HEK293T (cell line): ENCODE measurements around the gene DHX34.
"Not testable (repeated sequence)": the region's sequence is repeated elsewhere in the genome, so short reads cannot be mapped to it uniquely, and the experiment has no call there.

ENCODE experiments used
- CTCF ChIA-PET: fragments of 350-600 bp; formaldehyde crosslinking; extraction: SDS; loops from one replicate; lab custom pipeline; 2021; ENCODE audit warnings: antibody characterized with exemption, inconsistent platforms; lab: Yijun Ruan, JAX
- POLR2A ChIA-PET: fragments of 350-600 bp; formaldehyde crosslinking; extraction: SDS; loops from one replicate; lab custom pipeline; 2020; ENCODE audit warnings: antibody characterized with exemption, inconsistent platforms; lab: Yijun Ruan, JAX
- DNase-seq: peaks from one replicate; pipeline ENCODE4 v3.0.0; 2012; ENCODE audit warnings: mixed read lengths; ENCODE audit errors: extremely low spot score
- ARNT ChIP-seq: fragments of 450-650 bp; IDR thresholded peaks from 2 replicates; pipeline ENCODE4 v1.6.1; 2017; ENCODE audit warnings: mild to moderate bottlenecking
- BHLHE40 ChIP-seq: fragments of 450-650 bp; IDR thresholded peaks from 2 replicates; pipeline ENCODE4 v1.6.1; 2016; ENCODE audit warnings: mild to moderate bottlenecking, moderate library complexity, borderline replicate concordance
- CTBP1 ChIP-seq: fragments of 450-650 bp; IDR thresholded peaks from 2 replicates; pipeline ENCODE4 v1.6.1; 2016; ENCODE audit warnings: borderline replicate concordance
- ELF4 ChIP-seq: fragments of 450-650 bp; IDR thresholded peaks from 2 replicates; pipeline ENCODE4 v1.6.1; 2017; ENCODE audit warnings: antibody characterized with exemption
- FOXA1 ChIP-seq: fragments of 450-650 bp; IDR thresholded peaks from 2 replicates; pipeline ENCODE4 v1.6.1; 2016; ENCODE audit warnings: mild to moderate bottlenecking
- FOXK2 ChIP-seq: fragments of 450-650 bp; IDR thresholded peaks from 2 replicates; pipeline ENCODE4 v1.6.1; 2016; ENCODE audit warnings: mild to moderate bottlenecking
- FOXM1 ChIP-seq: fragments of 450-650 bp; IDR thresholded peaks from 2 replicates; pipeline ENCODE4 v1.6.1; 2017; ENCODE audit warnings: mild to moderate bottlenecking, borderline replicate concordance
- HDGF ChIP-seq: fragments of 450-650 bp; IDR thresholded peaks from 2 replicates; pipeline ENCODE4 v1.6.1; 2017; ENCODE audit warnings: antibody characterized with exemption, borderline replicate concordance
- L3MBTL2 ChIP-seq: fragments of 450-650 bp; conservative IDR thresholded peaks from 2 replicates; pipeline ENCODE4 v1.6.1; 2016; ENCODE audit warnings: mild to moderate bottlenecking
- LEF1 ChIP-seq: fragments of 450-650 bp; IDR thresholded peaks from 2 replicates; pipeline ENCODE4 v1.6.1; 2017; ENCODE audit warnings: mild to moderate bottlenecking, borderline replicate concordance
- NFRKB ChIP-seq: fragments of 450-650 bp; IDR thresholded peaks from 2 replicates; pipeline ENCODE4 v1.6.1; 2016; ENCODE audit warnings: mild to moderate bottlenecking, moderate library complexity
- PKNOX1 ChIP-seq: fragments of 450-650 bp; IDR thresholded peaks from 2 replicates; pipeline ENCODE4 v1.6.1; 2016
- SP1 ChIP-seq: fragments of 450-650 bp; IDR thresholded peaks from 2 replicates; pipeline ENCODE4 v1.6.1; 2017
- SUZ12 ChIP-seq: fragments of 450-650 bp; IDR thresholded peaks from 2 replicates; pipeline ENCODE4 v1.6.1; 2016; ENCODE audit warnings: mild to moderate bottlenecking
- TARDBP ChIP-seq: fragments of 450-650 bp; IDR thresholded peaks from 2 replicates; pipeline ENCODE4 v1.6.1; 2016
- ZNF384 ChIP-seq: fragments of 450-650 bp; IDR thresholded peaks from 2 replicates; pipeline ENCODE4 v1.6.1; 2016

DHX34 gene

GRCh38 chr19:47323872-47324271 lies 25.2 kb upstream of the DHX34 start:
- POLR2A ChIA-PET, result no interaction called here
- CTCF ChIA-PET, result interaction anchor here (2.1 kb wide), 1 partner anchor 19 kb away, joined by 8 read pairs; no protein-coding TSS in a partner anchor

GRCh38 chr19:47324502-47324901 lies 24.6 kb upstream of the DHX34 start:
- TF ChIP-seq TARDBP (no peak), FOXK2 (no peak), L3MBTL2 (no peak), ELF4 (no peak), SUZ12 (no peak), SP1 (no peak), NFRKB (no peak)
- ChIA-PET POLR2A (no interaction called here), CTCF (no interaction called here)
- no peak for DNase-seq

More at GRCh38 chr19:47323872-47324271, 25.2 kb upstream of the DHX34 start:
- DNase-seq, result no peak
- TF ChIP-seq SUZ12, result no peak
- no peak for TF ChIP-seq ARNT
- no peak for TF ChIP-seq NFRKB
- TF ChIP-seq FOXK2, result no peak
- TF ChIP-seq HDGF, result no peak
- TF ChIP-seq BHLHE40, result no peak
- TF ChIP-seq FOXA1, result no peak
- TF ChIP-seq PKNOX1, result no peak
- no peak for TF ChIP-seq ELF4
- TF ChIP-seq CTBP1, result no peak
- no peak for TF ChIP-seq L3MBTL2
- no peak for TF ChIP-seq LEF1
- no peak for TF ChIP-seq ZNF384

DNA sequence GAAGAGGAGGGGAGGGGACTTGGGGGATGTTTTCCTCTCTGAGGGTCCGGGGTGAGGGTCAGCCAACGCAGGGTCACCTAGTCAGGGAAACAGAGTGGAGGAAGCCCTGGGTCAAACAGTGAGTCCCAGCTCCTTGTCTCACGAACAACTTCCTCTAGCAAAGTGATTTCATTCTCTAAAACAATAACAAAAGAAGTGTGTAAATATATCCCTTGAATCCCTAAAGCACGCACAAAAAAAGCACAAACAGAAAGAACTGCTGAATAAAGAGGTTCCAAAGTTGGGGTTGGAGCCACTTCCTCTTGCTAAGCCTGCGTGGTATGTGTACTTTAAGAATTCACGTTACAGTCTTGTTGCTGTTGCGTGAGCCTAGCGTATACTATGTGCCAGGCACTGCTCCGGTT lies 18.6 kb upstream of the DHX34 start:
- TF ChIP-seq HDGF, result no peak
- TF ChIP-seq BHLHE40, result no peak
- POLR2A ChIA-PET, result no interaction called here
- no peak for DNase-seq
- CTCF ChIA-PET, result interaction anchor here (2.6 kb wide), 1 partner anchor 18 kb away, joined by 9 read pairs; the partner anchor contains the start of gene DHX34

DNA sequence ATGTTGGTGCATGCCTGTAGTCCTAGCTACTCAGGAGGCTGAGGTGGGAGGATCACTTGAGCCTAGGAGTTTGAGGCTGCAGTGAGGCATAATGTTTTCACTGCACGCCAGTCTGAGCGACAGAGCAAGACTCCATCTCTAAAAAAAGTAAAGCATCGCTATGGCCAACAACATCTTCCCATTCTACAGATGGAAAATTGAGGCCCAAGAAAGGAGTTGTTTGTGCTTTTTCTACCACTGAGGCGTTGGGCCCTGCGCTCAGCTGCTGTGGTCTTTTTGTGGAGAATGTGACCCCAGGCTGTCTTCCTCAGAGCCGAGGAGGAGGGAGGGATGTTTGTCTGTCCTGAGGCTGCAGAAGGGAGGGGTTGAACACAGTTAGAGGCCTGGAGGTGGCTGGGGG lies 17.6 kb upstream of the DHX34 start:
- CTCF ChIA-PET, result no interaction called here
- POLR2A ChIA-PET, result no interaction called here
- no peak for DNase-seq

GRCh38 chr19:47331931-47332547 lies 17.1 kb upstream of the DHX34 start, which contains the start of gene C5AR2:
Gene C5AR2 (plus strand): TSS chr19:47332175. CDS start chr19:47340800, 8,625 bp downstream.
- DNase-seq, result no peak
- POLR2A ChIA-PET, result no interaction called here
- CTCF ChIA-PET, result no interaction called here
- TF ChIP-seq CTBP1 (no peak), ZNF384 (no peak), PKNOX1 (no peak), LEF1 (no peak), SUZ12 (no peak), TARDBP (no peak), FOXM1 (no peak), SP1 (no peak), FOXK2 (no peak), L3MBTL2 (no peak), BHLHE40 (no peak), ELF4 (no peak), FOXA1 (no peak), HDGF (no peak), ARNT (no peak), NFRKB (no peak)

More for the DNA sequence above, 17.6 kb upstream of the DHX34 start:
- TF ChIP-seq L3MBTL2 (no peak), FOXK2 (no peak), PKNOX1 (no peak), SUZ12 (no peak), ELF4 (no peak), ARNT (no peak), NFRKB (no peak), BHLHE40 (no peak), SP1 (no peak), TARDBP (no peak), CTBP1 (no peak)

DNA sequence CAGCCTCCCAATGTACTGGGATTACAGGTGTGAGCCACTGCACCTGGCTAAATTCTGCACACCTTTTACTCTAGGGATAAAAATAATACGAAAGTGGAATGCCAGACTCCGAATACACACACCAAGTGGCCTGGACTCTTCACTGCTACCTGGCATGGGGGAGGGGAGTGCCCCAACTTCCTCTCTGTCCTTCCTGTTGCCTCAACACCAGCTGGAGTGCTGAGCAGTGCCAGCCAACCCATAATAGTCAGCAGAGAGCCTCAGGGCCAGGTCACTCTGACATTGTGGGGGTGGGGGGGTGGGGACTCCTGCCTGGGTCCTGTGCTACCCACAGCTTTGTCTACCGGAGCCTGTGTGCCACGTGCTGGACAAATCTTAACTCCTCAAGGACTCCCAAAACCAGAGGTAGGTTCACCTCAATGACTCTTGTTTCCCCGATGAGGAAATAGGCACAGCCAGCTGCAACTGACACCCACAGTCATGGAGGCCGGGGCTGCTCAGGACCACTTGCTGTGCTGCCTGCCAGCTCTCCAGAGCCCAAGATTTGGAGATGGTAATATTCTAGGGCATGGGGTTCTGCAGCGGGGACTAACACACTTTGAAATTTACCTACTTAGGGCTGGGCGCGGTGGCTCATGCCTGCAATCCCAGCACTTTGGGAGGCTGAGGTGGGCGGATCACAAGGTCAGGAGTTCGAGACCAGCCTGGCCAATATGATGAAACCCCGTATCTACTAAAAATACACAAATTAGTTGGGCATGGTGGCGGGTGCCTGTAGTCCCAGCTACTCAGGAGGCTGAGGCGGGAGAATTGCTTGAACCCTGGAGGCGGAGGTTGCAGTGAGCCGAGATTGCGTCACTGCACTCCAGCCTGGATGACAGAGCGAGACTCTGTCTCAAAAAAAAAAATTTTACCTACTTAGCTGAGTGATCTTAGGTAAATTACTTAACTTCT lies 12.1 kb upstream of the DHX34 start:
- CTCF ChIA-PET, result interaction anchor here (1.2 kb wide), 1 partner anchor 12 kb away, joined by 5 read pairs; the partner anchor contains the start of gene DHX34
- POLR2A ChIA-PET, result interaction anchor here (1.2 kb wide), 1 partner anchor 12 kb away, joined by 4 read pairs; the partner anchor contains the start of gene DHX34
- not testable (repeated sequence) for DNase-seq
